Activated CD8-positive, alpha-beta memory T cell treated with anti-CD3 and anti-CD28 coated beads for 4 hours (primary cell): ENCODE results near the gene CDX4.
"Not testable (repeated sequence)": the region's sequence is repeated elsewhere in the genome, so short reads cannot be mapped to it uniquely, and the experiment has no call there.

ENCODE experiments used
- DNase-seq, 2 donors: peaks; one replicate each; pipeline ENCODE4 v3.0.0-alpha.2; 2020; ENCODE audit warnings: low read depth in 2 of 2

Gene CDX4

GRCh38 chrX:73446831-73447230 is at the start of gene CDX4:
TSS of gene CDX4 (plus strand) at chrX:73447053. CDS start at chrX:73447254, 201 bp downstream.
- DNase-seq: no peak

GRCh38 chrX:73398185-73398914 is 48.5 kb upstream of the CDX4 start:
- no peak for DNase-seq

GRCh38 chrX:73400136-73400748 is 46.6 kb upstream of the CDX4 start:
- DNase-seq: no peak

- DNase-seq: no peak
Observed at GRCh38 chrX:73401591-73402266, 45.1 kb upstream of the CDX4 start.

- no peak for DNase-seq
Observed at GRCh38 chrX:73412930-73413329, 33.9 kb upstream of the CDX4 start.

GRCh38 chrX:73447311-73447794 is 500 bp downstream of the CDX4 start:
- DNase-seq: no peak

GRCh38 chrX:73448379-73448778 is 1.5 kb downstream of the CDX4 start:
- DNase-seq: no peak

- DNase-seq: no peak
Observed at GRCh38 chrX:73455171-73455570, 8.3 kb downstream of the CDX4 start.

- DNase-seq: no peak
Observed at GRCh38 chrX:73457306-73457705, 10.5 kb downstream of the CDX4 start.

- no peak for DNase-seq
Observed at GRCh38 chrX:73468376-73468775, 21.5 kb downstream of the CDX4 start.

GRCh38 chrX:73478961-73479360 is 32.1 kb downstream of the CDX4 start:
- DNase-seq: no peak

- no peak for DNase-seq
Observed at GRCh38 chrX:73481521-73481920, 34.7 kb downstream of the CDX4 start.

GRCh38 chrX:73490661-73491060 is 43.8 kb downstream of the CDX4 start:
- DNase-seq: no peak

GRCh38 chrX:73492178-73492577 is 45.3 kb downstream of the CDX4 start:
- DNase-seq: not testable (repeated sequence)
